Fibroblast of mammary gland (primary cell): ENCODE data around the gene CD36.

Experiments
- DNase-seq: peaks from one replicate; pipeline ENCODE4 v3.0.0-alpha.2; 2010; ENCODE audit warnings: low read depth
- H3K4me3 ChIP-seq: 2 replicates; pipeline ENCODE4 v1.5.1; 2011; ENCODE audit warnings: low read depth, mild to moderate bottlenecking, low read length, moderate library complexity; ENCODE audit not compliant: control insufficient read depth
- CTCF ChIP-seq: conservative IDR thresholded peaks from 2 replicates; pipeline ENCODE4 v1.5.1; 2011; ENCODE audit warnings: low read depth, low read length, inconsistent platforms; ENCODE audit not compliant: control insufficient read depth, insufficient read depth

Gene CD36

DNA sequence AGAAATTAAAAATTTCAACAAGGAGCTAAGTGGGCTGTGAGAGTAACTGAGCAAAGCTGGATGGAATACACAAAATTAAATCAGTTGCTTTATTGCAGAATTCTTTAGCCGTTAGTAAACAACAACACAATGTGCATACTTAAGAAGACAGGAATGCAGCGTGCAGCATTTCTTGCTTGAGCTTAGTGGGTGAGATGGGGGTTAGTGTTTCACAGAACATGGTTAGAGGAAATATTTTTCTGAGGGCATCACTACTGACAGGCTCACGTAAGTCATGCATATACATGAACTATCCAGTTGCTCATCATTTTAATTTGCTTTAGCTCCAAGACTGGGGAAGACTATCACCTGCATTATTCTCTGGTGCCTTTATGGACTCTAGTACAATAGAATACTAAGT lies 80.8 kb downstream of the CD36 start:
- no peak for TF ChIP-seq CTCF
- peak; percentile 71 for DNase-seq
- H3K4me3 ChIP-seq, result no peak overlapping the region

- TF ChIP-seq CTCF, result no peak
- no peak for DNase-seq
- H3K4me3 ChIP-seq, result no peak overlapping the region
These were observed 81.7 kb downstream of the CD36 start for GRCh38 chr7:80720146-80720545.

DNA sequence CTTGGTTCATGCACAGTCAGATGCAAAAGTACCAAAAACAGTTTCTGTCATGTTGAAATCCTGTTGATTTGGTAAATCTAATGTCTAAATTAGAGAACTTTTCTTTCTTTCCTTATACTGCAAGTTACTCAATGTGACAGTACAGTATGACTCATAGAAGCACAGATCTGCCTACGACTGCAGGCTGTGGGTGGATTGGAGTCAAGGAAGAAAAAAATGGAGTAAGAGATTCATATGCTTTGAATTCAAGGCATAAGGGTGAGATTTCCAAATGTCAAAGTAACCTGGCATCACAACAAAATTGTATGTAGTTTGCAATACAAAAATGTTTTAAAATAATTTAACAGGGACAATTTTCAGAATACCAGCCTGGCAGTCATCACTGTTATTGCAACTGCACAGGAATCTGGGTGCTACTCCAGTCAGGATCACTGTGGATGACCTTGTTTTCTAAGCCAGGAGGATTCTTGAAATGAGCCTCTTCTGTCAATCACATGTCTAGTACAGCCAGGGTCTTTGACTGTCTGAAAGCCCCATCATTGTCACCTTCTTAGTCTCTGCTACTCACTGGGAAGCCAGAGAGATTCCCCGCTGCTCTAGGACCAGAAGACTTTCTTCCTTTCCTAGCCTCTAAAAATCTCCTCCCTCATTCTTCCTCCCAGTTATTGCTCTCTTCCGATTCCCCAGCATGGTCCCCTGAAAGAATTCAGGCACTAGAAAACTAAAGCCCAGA lies 83.6 kb downstream of the CD36 start:
- DNase-seq, result peak; percentile 96
- no peak overlapping the region for H3K4me3 ChIP-seq
- TF ChIP-seq CTCF, result no peak

GRCh38 chr7:80722616-80723195 lies 84.3 kb downstream of the CD36 start:
- TF ChIP-seq CTCF, result no peak
- peak; percentile 100 for DNase-seq
- no peak overlapping the region for H3K4me3 ChIP-seq

DNA sequence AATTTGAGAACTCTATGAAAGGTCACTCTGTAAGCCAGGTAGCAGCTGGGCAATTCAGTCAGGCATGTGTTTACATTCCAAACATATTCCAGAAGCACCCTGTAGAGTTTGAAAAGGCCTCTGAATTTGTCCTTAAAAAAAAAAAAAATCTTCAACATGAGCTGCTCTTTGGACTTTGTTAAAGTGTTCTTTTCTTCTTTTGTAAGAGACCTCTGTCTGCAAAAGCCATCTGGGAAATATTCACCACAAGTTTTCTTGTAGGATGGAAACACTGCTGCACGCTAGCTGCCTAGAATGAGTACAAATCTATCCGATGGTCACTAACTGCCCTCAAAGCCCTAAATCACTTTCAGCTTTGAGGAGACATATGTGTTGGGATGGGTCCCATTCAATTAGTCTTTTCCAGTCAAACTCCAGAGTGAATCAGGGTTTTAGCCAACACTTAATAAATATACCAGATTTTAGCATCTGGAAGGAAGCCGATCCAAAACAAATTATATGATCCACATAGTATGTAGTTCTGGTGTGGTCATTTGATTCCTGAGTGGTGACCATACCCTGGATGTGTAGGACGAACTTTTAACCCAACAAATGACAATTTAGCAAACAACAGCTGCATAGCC lies 85.9 kb downstream of the CD36 start:
- no peak for TF ChIP-seq CTCF
- no peak overlapping the region for H3K4me3 ChIP-seq
- DNase-seq, result peak; percentile 98

GRCh38 chr7:80725181-80725611 lies 86.8 kb downstream of the CD36 start:
- TF ChIP-seq CTCF, result no peak
- DNase-seq, result no peak
- no peak overlapping the region for H3K4me3 ChIP-seq
